Mesenchymal stem cell (in vitro differentiated cells and primary cell): ENCODE results near the gene RHOF.

Source experiments
- DNase-seq: peaks from one replicate; pipeline ENCODE4 v3.0.0-alpha.2; 2013
- H2AFZ ChIP-seq: one replicate; pipeline ENCODE4 v1.6.1; 2013; ENCODE audit warnings: low read depth, mild to moderate bottlenecking, control low read depth, inconsistent platforms, low read length, moderate library complexity
- H2AK5ac ChIP-seq: 2 replicates; pipeline ENCODE4 v1.6.1; 2013; ENCODE audit warnings: low read length, moderate library complexity, mild to moderate bottlenecking, inconsistent platforms; ENCODE audit not compliant: severe bottlenecking
- H2BK120ac ChIP-seq: one replicate; pipeline ENCODE4 v1.6.1; 2013; ENCODE audit warnings: low read depth, mild to moderate bottlenecking, inconsistent platforms, low read length, moderate library complexity
- H2BK12ac ChIP-seq, 2 experiments: one replicate each; pipeline ENCODE4 v1.6.1; 2013; ENCODE audit warnings: inconsistent platforms in 2 of 2, low read length in 2 of 2, mild to moderate bottlenecking in 2 of 2, moderate library complexity in 2 of 2, control low read depth in 1 of 2
- H2BK15ac ChIP-seq: one replicate; pipeline ENCODE4 v1.6.1; 2013; ENCODE audit warnings: mild to moderate bottlenecking, low read depth, inconsistent platforms; ENCODE audit not compliant: poor library complexity, severe bottlenecking
- H2BK5ac ChIP-seq: 2 replicates; pipeline ENCODE4 v1.6.1; 2013; ENCODE audit warnings: low read depth, mild to moderate bottlenecking, low read length, control low read depth, inconsistent platforms; ENCODE audit not compliant: poor library complexity, severe bottlenecking
- H3K14ac ChIP-seq, 2 experiments: one replicate each; pipeline ENCODE4 v1.6.1; 2013; ENCODE audit warnings: inconsistent platforms in 2 of 2, low read length in 2 of 2, control low read depth in 1 of 2, mild to moderate bottlenecking in 1 of 2, moderate library complexity in 1 of 2
- H3K18ac ChIP-seq, 2 experiments: one replicate each; pipeline ENCODE4 v1.6.1; 2013; ENCODE audit warnings: inconsistent platforms in 2 of 2, low read length in 2 of 2, control low read depth in 1 of 2, low read depth in 1 of 2, mild to moderate bottlenecking in 1 of 2
- H3K23ac ChIP-seq, 2 experiments: one replicate each; pipeline ENCODE4 v1.6.1; 2013; ENCODE audit warnings: inconsistent platforms in 2 of 2, low read length in 2 of 2, mild to moderate bottlenecking in 2 of 2, moderate library complexity in 2 of 2, control low read depth in 1 of 2
- H3K27ac ChIP-seq: 2 replicates; pipeline ENCODE4 v1.5.1; 2013; ENCODE audit warnings: mild to moderate bottlenecking, moderate library complexity, low read length, control low read depth, inconsistent platforms; ENCODE audit not compliant: poor library complexity, severe bottlenecking
- H3K27me3 ChIP-seq, 2 experiments: 2 replicates each; pipeline versions ENCODE4 v1.6.1 to v1.7.0; 2013; ENCODE audit warnings: low read length in 2 of 2, mild to moderate bottlenecking in 2 of 2, moderate library complexity in 2 of 2, control low read depth in 1 of 2, inconsistent platforms in 1 of 2; ENCODE audit not compliant: control insufficient read depth in 1 of 2, insufficient read depth in 1 of 2
- H3K36me3 ChIP-seq, 2 experiments: 2 replicates each; pipeline versions ENCODE4 v1.6.1 to v1.7.0; 2013; ENCODE audit warnings: low read length in 2 of 2, control low read depth in 1 of 2, inconsistent platforms in 1 of 2, low read depth in 1 of 2, mild to moderate bottlenecking in 1 of 2; ENCODE audit not compliant: insufficient read depth in 2 of 2, control insufficient read depth in 1 of 2
- H3K4ac ChIP-seq, 2 experiments: one replicate each; pipeline ENCODE4 v1.6.1; 2013; ENCODE audit warnings: inconsistent platforms in 2 of 2, low read length in 2 of 2, mild to moderate bottlenecking in 2 of 2, moderate library complexity in 2 of 2, control low read depth in 1 of 2, low read depth in 1 of 2
- H3K4me1 ChIP-seq: 2 replicates; pipeline ENCODE4 v1.6.1; 2013; ENCODE audit warnings: low read depth, low read length, control low read depth; ENCODE audit not compliant: control insufficient read depth, insufficient read depth
- H3K4me2 ChIP-seq: 2 replicates; pipeline ENCODE4 v1.6.1; 2013; ENCODE audit warnings: low read length, mild to moderate bottlenecking, inconsistent platforms; ENCODE audit not compliant: poor library complexity, severe bottlenecking
- H3K4me3 ChIP-seq, 2 experiments: 2 replicates each; pipeline versions ENCODE4 v1.5.1 to v1.7.0; 2013; ENCODE audit warnings: low read length in 2 of 2, mild to moderate bottlenecking in 2 of 2, control low read depth in 1 of 2, low read depth in 1 of 2; ENCODE audit not compliant: insufficient read depth in 1 of 2
- H3K79me1 ChIP-seq: replicated peaks from 2 replicates; pipeline ENCODE4 v1.6.1; 2013; ENCODE audit warnings: mild to moderate bottlenecking, control low read depth, low read length, inconsistent platforms; ENCODE audit not compliant: poor library complexity, severe bottlenecking
- H3K9ac ChIP-seq: 2 replicates; pipeline ENCODE4 v1.7.0; 2013; ENCODE audit warnings: mild to moderate bottlenecking, low read length, moderate library complexity
- H3K9me3 ChIP-seq: 2 replicates; pipeline ENCODE4 v1.7.0; 2013; ENCODE audit warnings: mild to moderate bottlenecking, low read length; ENCODE audit not compliant: control insufficient read depth
- H4K8ac ChIP-seq: one replicate; pipeline ENCODE4 v1.6.1; 2013; ENCODE audit warnings: inconsistent platforms, mild to moderate bottlenecking, low read length, moderate library complexity
- H4K91ac ChIP-seq: one replicate; pipeline ENCODE4 v1.6.1; 2013; ENCODE audit warnings: mild to moderate bottlenecking, low read length, inconsistent platforms
- WGBS: methylation state at CpG from one replicate; pipeline ENCODE4 v1.1.7; 2013; ENCODE audit warnings: mixed read lengths; 5-methylcytosine and 5-hydroxymethylcytosine counted together

The RHOF gene

GRCh38 chr12:121811434-121812319 is 18.2 kb upstream of the RHOF start:
- Histone ChIP-seq H3K36me3 (peaks cover 66 to 84% of the 10 kb centered on the region in 2 experiments), H3K79me1 (peaks cover 28% of the 10 kb centered on the region), H3K4me2 (peak overlapping the region; percentile 86), H2AK5ac (peak overlapping the region; percentile 40), H4K8ac (no peak overlapping the region), H2AFZ (peak overlapping the region; percentile 18), H3K18ac (peak overlapping the region; percentile 67 to 69), H4K91ac (peak overlapping the region; percentile 58), H2BK12ac (peak overlapping the region in 1 of 2 experiments; percentile 48), H3K9me3 (no peaks in the 10 kb centered on the region), H3K4me3 (peak overlapping the region; percentile 66 to 89), H3K27ac (peak overlapping the region; percentile 48), H2BK120ac (no peak overlapping the region), H2BK15ac (no peak overlapping the region), H3K4me1 (peaks cover 35% of the 10 kb centered on the region), H3K14ac (peak overlapping the region in 1 of 2 experiments; percentile 94), H3K9ac (peak overlapping the region; percentile 88), H3K23ac (no peak overlapping the region), H2BK5ac (no peak overlapping the region), H3K27me3 (no peaks in the 10 kb centered on the region), H3K4ac (peak overlapping the region in 1 of 2 experiments; percentile 54)
- DNase-seq = peak; percentile 78
- WGBS = 4% methylated on average over 45 of the region's 46 CpGs

GRCh38 chr12:121810833-121811433 is 17.4 kb upstream of the RHOF start:
- peak overlapping the region; percentile 31 for H4K91ac ChIP-seq
- WGBS = 82% methylated on average over 6 of the region's 6 CpGs
- peak overlapping the region; percentile 86 for H3K4me2 ChIP-seq

GRCh38 chr12:121810234-121810817 is 16.8 kb upstream of the RHOF start:
- Histone ChIP-seq H2BK5ac (no peak overlapping the region), H3K4me1 (peaks cover 45% of the 10 kb centered on the region), H3K14ac (no peak overlapping the region), H3K36me3 (peaks cover 57 to 81% of the 10 kb centered on the region in 2 experiments), H3K4me2 (no peak overlapping the region), H4K91ac (peak overlapping the region; percentile 31), H3K9ac (peak overlapping the region; percentile 88), H2AFZ (no peak overlapping the region), H3K4me3 (no peak overlapping the region), H2BK120ac (no peak overlapping the region), H3K27ac (no peak overlapping the region), H2BK15ac (no peak overlapping the region), H2BK12ac (no peak overlapping the region), H3K23ac (no peak overlapping the region), H3K27me3 (no peaks in the 10 kb centered on the region), H3K4ac (no peak overlapping the region), H3K79me1 (peaks cover 23% of the 10 kb centered on the region), H2AK5ac (no peak overlapping the region), H3K18ac (no peak overlapping the region), H3K9me3 (no peaks in the 10 kb centered on the region), H4K8ac (peak overlapping the region; percentile 48)
- WGBS = 94% methylated on average over 33 of the region's 33 CpGs
- no peak for DNase-seq

More at GRCh38 chr12:121810833-121811433, 17.4 kb upstream of the RHOF start:
- Histone ChIP-seq H3K27ac (peak overlapping the region; percentile 41), H2BK15ac (no peak overlapping the region), H2BK12ac (peak overlapping the region in 1 of 2 experiments; percentile 48), H2BK5ac (no peak overlapping the region), H3K18ac (peak overlapping the region; percentile 49 to 69), H3K14ac (no peak overlapping the region), H4K8ac (no peak overlapping the region), H3K23ac (no peak overlapping the region), H3K9me3 (no peaks in the 10 kb centered on the region), H3K27me3 (no peaks in the 10 kb centered on the region), H3K36me3 (peaks cover 61 to 83% of the 10 kb centered on the region in 2 experiments), H3K79me1 (peaks cover 23% of the 10 kb centered on the region), H3K4me1 (peaks cover 41% of the 10 kb centered on the region), H2AK5ac (no peak overlapping the region), H2AFZ (no peak overlapping the region), H3K9ac (peak overlapping the region; percentile 88), H2BK120ac (no peak overlapping the region), H3K4ac (peak overlapping the region in 1 of 2 experiments; percentile 54), H3K4me3 (peak overlapping the region in 1 of 2 experiments; percentile 89)
- DNase-seq = peak; percentile 16

GRCh38 chr12:121809712-121810116 is 16.2 kb upstream of the RHOF start:
- Histone ChIP-seq H3K4me2 (no peak overlapping the region), H3K36me3 (peaks cover 51 to 75% of the 10 kb centered on the region in 2 experiments), H4K8ac (peak overlapping the region; percentile 27), H3K14ac (no peak overlapping the region), H3K4me3 (no peak overlapping the region), H3K9me3 (no peaks in the 10 kb centered on the region), H2BK120ac (no peak overlapping the region), H2AK5ac (no peak overlapping the region), H3K27ac (no peak overlapping the region), H2BK5ac (no peak overlapping the region), H3K27me3 (no peaks in the 10 kb centered on the region), H3K23ac (no peak overlapping the region), H3K9ac (no peak overlapping the region), H2BK15ac (no peak overlapping the region), H3K4ac (no peak overlapping the region), H4K91ac (no peak overlapping the region), H3K4me1 (peaks cover 45% of the 10 kb centered on the region), H3K79me1 (peaks cover 20% of the 10 kb centered on the region), H2BK12ac (peak overlapping the region in 1 of 2 experiments; percentile 7), H3K18ac (no peak overlapping the region), H2AFZ (no peak overlapping the region)
- no peak for DNase-seq
- 94% methylated on average over 27 of the region's 27 CpGs for WGBS
